Measurements from ENCODE around the gene NCBP1.

The NCBP1 gene

DNA sequence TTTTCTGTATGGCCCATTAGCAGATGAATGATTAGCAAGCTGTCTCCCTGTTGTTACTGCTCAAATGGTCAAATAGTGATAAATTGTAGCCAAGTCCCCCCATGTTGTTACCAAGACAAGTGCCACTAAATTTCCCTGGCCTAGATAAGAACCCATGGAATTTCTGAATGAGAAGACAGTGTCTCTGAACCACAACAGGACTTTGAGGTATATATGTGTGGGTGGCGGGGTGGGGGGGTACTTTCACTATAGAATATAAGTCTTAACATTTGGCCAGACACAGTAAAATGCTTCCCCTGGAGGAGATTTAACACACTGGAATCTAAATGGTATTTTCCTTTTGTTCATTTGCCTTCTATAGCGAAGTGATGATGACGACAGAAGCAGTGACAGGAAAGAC is 34.9 kb downstream of the NCBP1 start:
- Histone ChIP-seq H3K4me3 (no peak overlapping the region), H3K27me3 (ENCODE audit: low read depth) (no peaks in the 10 kb centered on the region), H3K36me3 (replicated peaks) (peaks cover 92% of the 10 kb centered on the region), H3K4me1 (no peaks in the 10 kb centered on the region), H3K9me3 (no peaks in the 10 kb centered on the region)
- no peak for DNase-seq (ENCODE audit: low spot score in 2 of 2)
- in situ Hi-C loops (cut with MboI; ENCODE audit: low sequenced_read_pairs): no loop called here

DNA sequence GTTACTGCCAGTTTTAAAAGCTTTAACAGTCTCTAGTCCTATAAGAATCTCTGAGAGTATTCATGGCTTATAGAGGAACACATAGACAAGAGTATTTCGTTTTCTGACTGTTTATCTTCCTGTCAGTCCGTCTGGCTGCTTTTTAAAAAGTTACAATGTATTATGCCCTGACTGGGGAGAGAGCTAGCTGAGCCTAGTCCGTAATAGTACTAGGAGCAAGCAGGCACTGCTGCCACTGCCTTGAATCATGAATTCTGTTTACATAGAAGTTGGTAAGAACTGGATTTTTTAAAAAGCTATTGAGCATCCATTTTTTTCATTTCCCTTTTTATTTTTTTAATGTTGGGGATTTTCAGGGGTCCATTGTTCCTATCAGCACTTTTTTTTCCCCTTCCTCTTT is 37.0 kb downstream of the NCBP1 start:
- no peaks in the 10 kb centered on the region for H3K4me1 ChIP-seq
- in situ Hi-C loops (cut with MboI; ENCODE audit: low sequenced_read_pairs): no loop called here
- no peaks in the 10 kb centered on the region for H3K9me3 ChIP-seq
- DNase-seq (ENCODE audit: low spot score in 2 of 2): no peak
- no peaks in the 10 kb centered on the region for H3K27me3 ChIP-seq (ENCODE audit: low read depth)
- H3K4me3 ChIP-seq: no peak overlapping the region
- peaks cover 96% of the 10 kb centered on the region for H3K36me3 ChIP-seq (replicated peaks)

DNA sequence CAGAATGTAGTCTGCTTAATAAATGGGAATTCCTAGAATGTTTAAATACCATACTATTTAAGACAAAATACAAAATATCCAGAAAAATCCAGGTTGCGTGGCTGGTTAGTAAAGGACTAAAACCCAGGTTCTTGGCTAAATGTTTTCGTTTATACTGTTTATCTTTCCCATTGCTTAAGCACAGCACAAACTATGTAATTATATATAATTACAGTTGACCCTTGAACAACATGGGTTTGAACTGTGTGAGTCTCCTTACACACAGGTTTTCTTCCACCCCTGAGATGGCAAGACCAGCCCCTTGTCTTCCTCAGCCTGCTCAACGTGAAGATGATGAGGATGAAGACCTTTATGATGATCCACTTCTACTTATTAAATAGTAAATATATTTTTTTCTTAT is 38.8 kb downstream of the NCBP1 start:
- no peaks in the 10 kb centered on the region for H3K27me3 ChIP-seq (ENCODE audit: low read depth)
- H3K4me3 ChIP-seq: no peak overlapping the region
- no peak for DNase-seq (ENCODE audit: low spot score in 2 of 2)
- peaks cover 89% of the 10 kb centered on the region for H3K36me3 ChIP-seq (replicated peaks)
- no peaks in the 10 kb centered on the region for H3K4me1 ChIP-seq
- H3K9me3 ChIP-seq: no peaks in the 10 kb centered on the region
- in situ Hi-C loops (cut with MboI; ENCODE audit: low sequenced_read_pairs): no loop called here

DNA sequence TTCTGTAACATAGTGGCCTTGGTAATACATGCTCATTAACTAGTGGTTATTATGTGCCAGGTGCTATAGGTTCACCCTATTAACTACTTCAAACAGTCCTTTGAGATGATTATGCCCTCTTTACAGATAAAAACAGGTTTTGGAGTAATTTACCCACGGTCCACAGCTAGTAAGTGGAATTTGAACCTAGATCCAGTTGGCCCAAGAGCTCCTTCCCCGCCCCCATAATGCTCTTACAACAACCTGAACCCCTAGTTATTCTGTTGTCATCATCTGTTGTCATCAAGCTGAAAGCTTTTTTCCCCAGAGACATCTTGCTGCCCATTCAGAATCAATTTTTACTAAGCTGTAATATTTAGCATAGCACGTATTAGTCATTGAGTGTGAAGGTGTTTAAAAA is 40.3 kb downstream of the NCBP1 start:
- Histone ChIP-seq H3K4me3 (no peak overlapping the region), H3K36me3 (replicated peaks) (peaks cover 76% of the 10 kb centered on the region), H3K4me1 (no peaks in the 10 kb centered on the region), H3K9me3 (no peaks in the 10 kb centered on the region), H3K27me3 (ENCODE audit: low read depth) (no peaks in the 10 kb centered on the region)
- in situ Hi-C loops (cut with MboI; ENCODE audit: low sequenced_read_pairs): no loop called here
- DNase-seq (ENCODE audit: low spot score in 2 of 2): no peak

DNA sequence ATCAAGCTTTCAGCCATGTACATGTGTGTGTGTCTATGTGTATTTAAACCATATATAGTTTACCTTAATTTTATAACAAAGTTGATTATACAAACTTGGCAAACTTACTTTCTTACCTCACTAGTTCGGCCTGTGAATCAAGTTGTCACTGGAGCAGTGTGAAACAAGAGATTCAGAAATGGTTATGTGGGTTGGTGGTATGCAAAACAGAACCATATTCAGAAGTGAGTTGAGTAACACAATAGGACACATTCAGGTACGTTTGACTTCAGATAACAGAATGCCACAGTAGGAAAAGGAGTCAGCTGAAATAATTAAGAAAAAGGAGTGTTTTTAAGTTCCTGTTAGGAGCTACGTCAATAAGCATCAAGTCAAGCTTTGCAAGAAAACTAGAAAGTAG is 42.0 kb downstream of the NCBP1 start:
- Histone ChIP-seq H3K4me1 (no peaks in the 10 kb centered on the region), H3K36me3 (replicated peaks) (peaks cover 72% of the 10 kb centered on the region), H3K27me3 (ENCODE audit: low read depth) (no peaks in the 10 kb centered on the region), H3K9me3 (no peaks in the 10 kb centered on the region), H3K4me3 (no peak overlapping the region)
- DNase-seq (ENCODE audit: low spot score in 2 of 2): no peak
- in situ Hi-C loops (cut with MboI; ENCODE audit: low sequenced_read_pairs): no loop called here

DNA sequence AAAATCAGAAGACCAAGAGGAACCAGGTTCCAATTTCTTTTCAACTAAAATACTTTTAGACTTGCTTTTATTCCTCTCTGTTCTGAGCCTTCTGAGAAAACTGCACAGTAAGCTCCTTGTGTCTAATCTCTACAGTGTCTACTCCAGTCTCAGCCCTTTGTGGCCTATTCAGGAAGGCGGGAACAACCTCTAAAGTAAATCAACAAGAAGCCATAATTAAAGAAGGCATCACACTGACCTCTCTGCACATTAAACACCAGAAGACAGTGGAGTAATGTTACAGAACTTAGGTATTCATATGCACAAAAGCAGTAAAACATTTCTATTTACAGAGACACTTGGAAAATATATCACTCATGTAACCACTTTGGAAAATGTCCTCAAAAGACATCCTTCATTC is 48.6 kb downstream of the NCBP1 start:
- peaks cover 53% of the 10 kb centered on the region for H3K36me3 ChIP-seq (replicated peaks)
- peaks cover 21% of the 10 kb centered on the region for H3K4me1 ChIP-seq
- peak; percentile 38 to 57 for DNase-seq (ENCODE audit: low spot score in 2 of 2)
- no peak overlapping the region for H3K4me3 ChIP-seq
- in situ Hi-C loops (cut with MboI; ENCODE audit: low sequenced_read_pairs): no loop called here
- no peaks in the 10 kb centered on the region for H3K27me3 ChIP-seq (ENCODE audit: low read depth)
- no peaks in the 10 kb centered on the region for H3K9me3 ChIP-seq

DNA sequence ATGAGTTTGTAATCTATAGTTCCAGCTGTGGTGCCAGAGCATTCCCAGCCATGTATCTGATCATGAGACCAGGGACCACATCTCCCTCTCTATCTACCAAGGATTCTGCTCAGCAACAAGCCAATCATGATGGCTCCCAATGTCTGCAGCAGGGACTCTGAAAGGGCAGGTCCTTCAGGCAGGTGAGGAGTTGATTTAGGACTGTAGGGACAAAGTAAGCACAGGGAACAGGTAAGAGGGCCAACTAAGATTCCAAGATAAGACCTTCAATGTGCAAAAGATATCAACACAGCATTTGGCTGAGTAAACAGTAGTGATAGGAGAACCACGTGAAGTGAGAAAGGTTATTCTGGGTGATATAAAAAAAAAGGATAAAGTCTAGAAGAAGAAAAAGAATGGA is 55.0 kb downstream of the NCBP1 start:
- Histone ChIP-seq H3K4me1 (peaks cover 10% of the 10 kb centered on the region), H3K4me3 (no peak overlapping the region), H3K27me3 (ENCODE audit: low read depth) (no peaks in the 10 kb centered on the region), H3K9me3 (no peaks in the 10 kb centered on the region), H3K36me3 (replicated peaks) (peaks cover 47% of the 10 kb centered on the region)
- in situ Hi-C loops (cut with MboI; ENCODE audit: low sequenced_read_pairs): no loop called here
- no peak for DNase-seq (ENCODE audit: low spot score in 2 of 2)

DNA sequence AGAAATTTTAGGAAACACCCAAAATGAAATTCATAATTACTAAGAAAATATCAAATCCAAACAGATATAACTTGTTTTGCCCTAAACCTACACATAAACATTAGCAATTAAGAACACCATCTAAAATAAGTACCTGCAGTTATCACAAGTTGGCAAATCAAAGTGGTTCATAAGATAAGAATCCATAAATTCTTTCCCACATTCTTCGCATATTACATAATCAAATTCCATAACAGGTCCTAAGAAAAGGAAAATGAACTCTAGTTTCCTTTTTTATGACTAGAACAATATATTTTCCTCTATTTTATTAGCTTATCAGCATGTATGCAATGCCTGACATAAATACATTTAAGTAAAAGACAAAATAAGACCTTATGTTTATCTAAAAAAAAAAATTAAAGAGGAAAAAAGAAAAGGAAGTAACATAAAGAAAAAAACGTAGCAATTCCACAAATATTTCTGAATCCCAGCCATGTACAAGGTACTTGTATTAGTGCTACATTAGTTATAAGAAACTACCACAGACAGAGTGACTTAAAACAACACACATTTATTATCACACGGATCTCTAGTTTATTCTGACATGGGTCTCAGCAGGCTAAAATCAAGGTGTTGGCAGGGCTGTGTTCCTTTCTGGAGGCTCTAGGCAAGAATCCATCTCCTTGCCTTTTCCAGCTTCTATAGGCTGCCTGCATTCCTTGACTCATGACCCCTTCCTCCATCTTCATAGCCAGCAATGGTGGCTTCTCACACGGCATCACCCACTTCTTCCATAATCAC is 56.0 kb downstream of the NCBP1 start:
- Histone ChIP-seq H3K4me3 (no peak overlapping the region), H3K36me3 (replicated peaks) (peaks cover 38% of the 10 kb centered on the region), H3K27me3 (ENCODE audit: low read depth) (no peaks in the 10 kb centered on the region), H3K9me3 (no peaks in the 10 kb centered on the region), H3K4me1 (peaks cover 15% of the 10 kb centered on the region)
- in situ Hi-C loops (cut with MboI; ENCODE audit: low sequenced_read_pairs): no loop called here
- no peak for DNase-seq (ENCODE audit: low spot score in 2 of 2)

DNA sequence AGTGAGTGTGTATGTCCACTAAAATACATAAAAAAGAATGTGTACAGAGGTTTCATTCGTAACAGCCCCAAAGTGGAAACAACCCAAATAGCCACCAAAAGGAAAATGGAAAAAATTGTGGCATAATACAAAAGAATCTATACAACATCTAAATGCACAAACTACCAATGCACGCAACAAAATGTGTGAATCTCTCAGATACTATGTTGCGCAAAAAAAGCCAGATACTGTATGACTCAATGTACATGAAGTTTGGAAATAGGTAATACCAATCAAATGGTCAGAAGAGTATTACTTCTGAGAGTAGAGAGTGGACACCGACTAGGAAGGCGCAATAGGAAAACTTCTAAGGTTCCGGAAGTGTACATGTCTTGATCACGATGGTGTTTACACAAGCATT is 61.1 kb downstream of the NCBP1 start:
- DNase-seq (ENCODE audit: low spot score in 2 of 2): no peak
- in situ Hi-C loops (cut with MboI; ENCODE audit: low sequenced_read_pairs): no loop called here
- no peaks in the 10 kb centered on the region for H3K9me3 ChIP-seq
- peaks cover 31% of the 10 kb centered on the region for H3K4me1 ChIP-seq
- no peak overlapping the region for H3K4me3 ChIP-seq
- no peaks in the 10 kb centered on the region for H3K27me3 ChIP-seq (ENCODE audit: low read depth)
- H3K36me3 ChIP-seq (replicated peaks): peaks cover 18% of the 10 kb centered on the region

DNA sequence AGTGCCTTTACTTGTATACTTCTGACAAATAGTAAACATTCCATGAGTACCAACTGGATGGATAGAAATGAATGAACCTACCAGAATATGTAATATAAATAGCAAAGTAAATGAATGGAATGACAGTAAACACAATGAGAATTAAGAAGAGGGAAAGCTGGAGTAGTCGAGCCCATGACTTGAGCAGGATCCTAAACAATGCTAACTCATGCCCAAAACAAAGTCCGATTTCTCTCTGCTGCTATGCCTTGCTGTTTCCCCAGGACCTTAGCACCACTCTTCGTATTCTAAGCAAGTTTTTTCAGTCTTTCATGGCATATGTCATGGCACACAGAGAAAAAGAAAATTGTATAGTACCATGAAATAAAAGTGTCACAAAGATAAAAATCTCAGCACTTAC is 61.8 kb downstream of the NCBP1 start:
- Histone ChIP-seq H3K9me3 (no peaks in the 10 kb centered on the region), H3K36me3 (replicated peaks) (peaks cover 14% of the 10 kb centered on the region), H3K4me1 (peaks cover 31% of the 10 kb centered on the region), H3K27me3 (ENCODE audit: low read depth) (no peaks in the 10 kb centered on the region), H3K4me3 (peak overlapping the region; percentile 81)
- DNase-seq (ENCODE audit: low spot score in 2 of 2): no peak
- in situ Hi-C loops (cut with MboI; ENCODE audit: low sequenced_read_pairs): no loop called here

DNA sequence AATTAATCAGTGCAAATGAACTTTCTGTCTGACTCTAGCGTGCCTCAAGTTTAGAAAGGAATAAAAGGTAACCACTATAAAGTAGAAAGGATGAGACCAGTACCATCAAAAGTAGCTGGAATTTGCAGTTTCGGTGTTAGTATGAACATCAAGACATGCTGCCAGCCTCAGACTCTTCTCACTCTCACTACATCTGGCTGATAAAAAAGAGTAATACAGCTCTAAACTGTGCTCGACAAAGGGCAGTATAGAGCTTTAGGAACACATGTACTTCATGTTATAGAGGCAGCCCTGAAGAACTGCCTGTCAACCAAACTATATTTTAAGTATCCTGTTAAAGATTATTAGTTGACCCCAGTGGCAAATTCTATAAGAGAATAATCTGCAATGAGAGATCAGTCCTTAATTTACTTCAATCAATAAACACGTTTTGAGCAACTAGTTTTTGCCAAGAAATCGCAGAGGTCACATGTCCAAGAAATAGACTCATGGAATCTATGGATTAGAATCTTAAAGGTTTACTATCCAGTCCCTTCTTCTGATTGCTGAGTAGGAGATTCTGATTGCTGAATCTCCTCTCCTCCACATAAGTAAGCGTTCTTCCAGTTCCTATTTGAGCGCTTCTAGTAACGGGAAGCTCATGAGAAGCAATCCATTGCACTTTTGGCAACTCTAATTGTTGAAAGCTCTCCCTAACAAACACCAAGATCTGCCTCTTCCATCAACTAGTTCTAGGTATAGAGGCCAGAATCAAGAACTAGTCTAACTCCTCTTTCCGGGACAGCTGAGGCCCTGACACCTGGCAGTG is 62.6 kb downstream of the NCBP1 start:
- Histone ChIP-seq H3K4me3 (peak overlapping the region; percentile 81), H3K4me1 (peaks cover 31% of the 10 kb centered on the region), H3K9me3 (no peaks in the 10 kb centered on the region), H3K36me3 (replicated peaks) (peaks cover 6% of the 10 kb centered on the region), H3K27me3 (ENCODE audit: low read depth) (no peaks in the 10 kb centered on the region)
- DNase-seq (ENCODE audit: low spot score in 2 of 2): peak in 1 of 2 experiments; percentile 21
- in situ Hi-C loops (cut with MboI; ENCODE audit: low sequenced_read_pairs): no loop called here

DNA sequence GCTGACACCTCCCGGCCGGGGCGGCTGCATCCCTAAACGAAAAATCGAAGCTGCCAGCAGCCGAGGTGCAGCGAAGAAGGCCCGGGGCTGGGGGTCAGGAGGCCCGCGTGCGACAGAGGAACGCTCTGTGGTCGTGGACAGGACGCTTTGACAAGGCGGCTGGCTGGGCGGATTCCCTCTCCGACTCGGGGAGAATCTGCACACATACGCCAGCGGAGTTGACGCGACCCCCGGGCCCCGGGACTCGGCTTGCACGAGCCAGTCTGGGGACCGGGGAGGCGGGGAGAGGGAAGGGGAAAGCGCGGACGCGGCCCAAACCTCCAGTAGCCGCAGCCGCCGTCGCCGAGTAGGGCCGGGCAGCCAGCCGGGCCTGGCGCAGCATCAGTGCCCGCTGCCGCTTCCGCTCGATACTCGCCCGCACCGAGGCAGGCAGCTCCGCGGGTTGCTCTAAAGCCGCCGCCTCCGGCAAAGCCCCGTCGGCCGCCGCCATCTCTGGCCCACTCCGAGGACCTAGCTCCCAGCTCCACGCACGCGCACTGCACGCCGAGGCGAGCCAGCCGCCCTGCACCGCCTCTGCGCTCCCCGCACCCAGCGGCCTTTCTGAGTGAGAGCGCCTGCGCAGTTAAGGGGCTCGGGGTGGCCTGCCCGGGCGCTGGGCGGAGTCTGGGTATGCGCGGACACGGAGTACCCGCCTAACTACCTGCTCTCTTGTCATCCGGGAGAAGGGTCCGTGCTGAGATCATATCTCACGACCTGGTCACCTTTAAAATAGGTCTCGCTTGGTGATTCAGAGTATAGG is 63.4 kb downstream of the NCBP1 start, which contains the start of gene XPA:
Gene XPA (minus strand): TSS at position 538 of the 799 bp plus-strand sequence. CDS start 48 bp downstream, at position 490.
- peaks cover 31% of the 10 kb centered on the region for H3K4me1 ChIP-seq
- in situ Hi-C loops (cut with MboI; ENCODE audit: low sequenced_read_pairs): no loop called here

DNA sequence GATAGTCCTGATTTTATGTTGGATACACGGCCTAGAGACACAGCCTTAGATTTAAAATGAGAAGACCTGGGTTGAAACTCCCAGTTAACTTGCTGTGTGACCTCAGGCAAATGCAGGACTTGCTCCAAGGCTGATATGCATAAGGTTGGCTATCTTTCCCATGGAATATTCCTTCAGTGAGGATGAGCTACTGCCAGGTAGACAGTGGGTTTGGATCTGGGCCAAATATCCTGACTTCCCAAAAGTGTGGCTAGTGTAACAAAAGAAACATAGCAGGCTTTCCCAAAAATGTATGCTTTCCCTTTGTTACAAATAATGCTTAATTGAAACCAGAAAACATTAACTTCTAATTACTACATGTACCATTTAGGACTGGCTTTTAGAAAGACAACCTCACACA is 64.2 kb downstream of the NCBP1 start:
- Histone ChIP-seq H3K36me3 (replicated peaks) (no peaks in the 10 kb centered on the region; the same call in 1 of the 2 replicates), H3K4me3 (no peak overlapping the region), H3K4me1 (peaks cover 31% of the 10 kb centered on the region), H3K27me3 (ENCODE audit: low read depth) (no peaks in the 10 kb centered on the region), H3K9me3 (no peaks in the 10 kb centered on the region)
- no peak for DNase-seq (ENCODE audit: low spot score in 2 of 2)
- in situ Hi-C loops (cut with MboI; ENCODE audit: low sequenced_read_pairs): no loop called here

More for the DNA sequence above, 63.4 kb downstream of the NCBP1 start, which contains the start of gene XPA:
- peak; percentile 91 to 98 for DNase-seq (ENCODE audit: low spot score in 2 of 2)
- Histone ChIP-seq H3K4me3 (peak within 1 kb of the TSS; percentile 81), H3K36me3 (replicated peaks) (peaks cover 3% of the 10 kb centered on the region), H3K27me3 (ENCODE audit: low read depth) (no peaks in the 10 kb centered on the region), H3K9me3 (no peaks in the 10 kb centered on the region)
